GM19452 (cell line): ENCODE results near the gene APCDD1.
A peak's percentile ranks its signal among the peaks of the same experiment; 100 is the strongest.
"Not testable (repeated sequence)": the region's sequence is repeated elsewhere in the genome, so short reads cannot be mapped to it uniquely, and the experiment has no call there.

Experiments used
- ATAC-seq: cut with Tn5 transposase; IDR thresholded peaks from one replicate; pipeline ENCODE4 v1.9.1; 2021; ENCODE audit not compliant: unreplicated experiment

Gene APCDD1

GRCh38 chr18:10461989-10462388 lies 7.6 kb downstream of the APCDD1 start:
- ATAC-seq: no peak

- no peak for ATAC-seq
Measured at GRCh38 chr18:10462597-10462996, 8.2 kb downstream of the APCDD1 start.

DNA sequence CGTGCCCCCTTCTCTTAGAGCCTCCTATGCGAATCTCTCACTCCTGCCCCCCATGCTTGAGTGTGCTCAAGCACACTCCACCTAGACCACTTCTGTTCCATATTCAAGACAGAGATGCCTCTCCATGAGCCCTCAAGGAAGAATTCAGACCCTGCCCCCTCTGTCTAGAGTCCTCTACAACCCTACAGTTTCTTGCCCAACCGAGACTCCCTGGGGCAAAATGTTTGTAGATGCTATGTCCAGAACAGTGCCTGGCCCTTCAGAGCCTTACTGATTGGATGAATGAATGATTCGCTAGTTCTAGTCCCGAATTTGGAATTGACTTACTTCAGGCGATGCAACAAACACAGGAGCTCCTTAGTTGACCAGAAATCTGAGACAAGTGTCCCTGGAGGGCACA lies 8.7 kb downstream of the APCDD1 start:
- ATAC-seq: no peak

DNA sequence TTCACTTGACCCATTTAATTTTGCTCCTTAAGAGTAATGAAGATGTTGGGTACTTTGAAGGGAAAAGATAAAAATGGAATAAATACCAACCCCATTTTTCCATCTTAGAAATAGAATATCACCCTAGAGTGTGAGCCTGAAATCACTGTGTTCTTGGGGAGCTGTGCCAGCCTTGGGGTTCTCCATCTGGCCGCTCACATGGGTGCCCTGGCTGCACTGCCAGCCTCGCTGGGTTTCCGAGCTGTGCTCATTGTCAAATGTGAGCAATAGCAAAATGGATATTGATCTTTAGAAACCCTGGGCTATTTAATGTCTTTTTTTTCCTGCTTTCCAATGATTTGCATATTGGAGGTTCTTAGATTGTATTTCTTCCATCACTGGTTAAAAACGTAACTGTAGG lies 9.3 kb downstream of the APCDD1 start:
- ATAC-seq: no peak

DNA sequence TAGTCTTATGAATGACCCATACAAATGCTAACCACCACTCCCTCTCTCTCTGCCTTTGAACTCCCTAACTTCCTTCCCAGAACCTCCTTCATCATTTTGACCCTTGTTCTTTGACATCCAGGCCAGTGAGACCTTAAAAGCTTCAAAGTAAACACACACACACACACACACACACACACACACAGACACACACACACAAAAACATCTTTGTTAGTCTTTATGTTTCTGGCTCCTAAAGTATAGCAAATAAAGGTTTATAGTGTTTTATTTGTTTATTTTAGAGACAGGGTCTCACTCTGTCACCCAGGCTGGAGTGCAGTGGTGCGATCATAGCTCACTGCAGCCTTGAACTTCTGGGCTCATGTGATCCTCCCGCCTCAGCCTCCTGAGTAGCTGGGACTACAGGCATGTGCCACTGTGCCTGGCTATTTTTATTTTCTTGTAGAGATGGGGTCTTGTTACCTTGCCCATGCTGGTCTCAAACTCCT lies 9.8 kb downstream of the APCDD1 start:
- ATAC-seq: not testable (repeated sequence)

DNA sequence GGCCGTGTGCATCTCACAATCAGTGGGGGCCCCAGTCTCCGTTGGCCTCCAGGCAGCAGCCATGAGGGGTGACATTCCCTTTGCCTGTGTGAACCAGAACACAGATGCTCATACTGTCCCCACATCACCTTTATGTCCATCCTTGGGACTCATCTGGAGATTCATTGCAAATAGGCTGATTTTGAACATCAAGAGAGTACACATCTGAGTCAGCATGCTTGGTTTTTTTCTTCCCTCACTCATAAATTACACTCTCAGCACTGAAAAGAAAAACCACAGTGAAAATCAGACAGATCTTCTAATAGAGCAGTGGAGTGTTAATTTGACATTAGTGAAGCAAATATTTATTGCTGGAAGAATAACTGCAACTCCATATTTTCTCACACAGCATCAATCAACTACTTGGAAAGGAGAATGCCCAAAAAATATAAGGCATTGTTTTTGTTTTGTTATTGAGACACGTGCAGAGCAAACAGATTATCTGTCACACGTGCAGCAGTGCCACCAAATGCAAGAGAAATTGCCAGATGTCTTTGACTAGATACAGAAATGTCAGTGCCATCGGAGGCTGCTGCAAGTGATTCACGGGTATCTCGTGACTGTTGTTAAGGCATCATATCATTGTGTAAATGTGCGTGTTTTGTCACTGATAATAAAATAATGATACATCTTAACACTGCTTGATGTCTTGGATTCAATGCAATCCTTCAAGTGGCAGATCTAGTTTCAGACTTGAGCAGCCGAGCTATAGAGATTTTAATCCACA lies 10.9 kb downstream of the APCDD1 start:
- ATAC-seq: no peak

- ATAC-seq: no peak
Measured at GRCh38 chr18:10470429-10470828, 16.0 kb downstream of the APCDD1 start.

GRCh38 chr18:10471574-10471973 lies 17.1 kb downstream of the APCDD1 start:
- ATAC-seq: no peak

DNA sequence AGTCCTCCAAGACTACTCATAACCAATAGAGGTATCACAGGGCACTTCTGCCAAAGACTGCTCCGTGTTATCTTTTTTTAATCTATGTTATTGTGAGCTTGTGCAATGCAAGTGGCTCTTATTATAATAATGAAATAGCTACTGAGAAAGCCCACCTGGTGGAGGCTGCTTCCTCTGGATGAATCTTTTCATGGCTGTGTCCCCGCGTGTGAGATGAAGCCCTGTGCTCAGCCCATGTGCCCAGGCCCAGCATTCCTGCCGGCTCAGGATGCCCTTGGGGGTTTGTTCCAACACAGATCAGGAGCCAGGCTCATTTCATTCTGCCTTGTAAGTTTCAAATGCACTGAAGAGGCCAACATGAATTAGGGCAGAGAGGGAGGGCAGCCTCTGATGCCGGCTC lies 18.7 kb downstream of the APCDD1 start:
- ATAC-seq: no peak

GRCh38 chr18:10474309-10474708 lies 19.9 kb downstream of the APCDD1 start:
- ATAC-seq: no peak

DNA sequence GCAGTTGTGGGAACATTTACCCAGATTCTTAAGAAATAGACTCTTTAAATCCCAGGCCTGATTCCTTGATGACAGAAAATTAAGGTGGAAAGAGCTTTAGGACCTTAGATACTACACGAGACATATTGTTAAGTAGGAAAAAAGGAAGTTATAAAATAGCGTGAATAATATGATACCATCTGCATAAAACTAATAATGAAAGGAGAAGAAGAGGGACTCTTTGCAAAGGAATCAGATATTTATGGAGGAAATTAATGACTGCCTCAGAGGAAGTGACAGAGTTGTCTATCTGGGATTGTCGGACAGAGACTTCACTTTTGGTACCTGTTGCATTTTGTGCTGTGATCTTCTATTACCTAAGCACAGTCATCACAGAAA lies 20.8 kb downstream of the APCDD1 start:
- ATAC-seq: no peak

- no peak for ATAC-seq
Measured at GRCh38 chr18:10475654-10476291, 21.3 kb downstream of the APCDD1 start.

DNA sequence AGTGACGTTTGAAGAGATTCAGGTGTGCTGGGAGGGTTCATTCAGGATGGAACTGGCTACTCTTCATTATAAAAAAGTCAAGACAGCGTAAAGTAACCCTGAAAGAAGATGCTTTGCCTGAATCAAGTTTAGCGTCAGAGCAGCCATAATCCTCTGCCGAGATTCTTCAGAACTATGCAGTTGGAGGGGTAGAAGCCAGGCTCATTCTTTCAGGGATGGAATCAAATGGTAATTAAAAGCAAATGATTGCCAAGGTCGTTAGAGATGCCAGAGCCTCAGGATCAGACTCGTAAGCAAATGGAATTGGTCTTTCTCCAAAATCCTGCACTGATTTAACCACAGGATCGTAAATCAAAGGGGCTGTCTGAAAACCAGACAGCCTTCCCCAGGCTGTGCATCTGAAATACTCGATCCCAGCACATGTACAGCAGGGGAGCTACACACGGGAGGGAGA lies 21.9 kb downstream of the APCDD1 start:
- ATAC-seq: no peak

DNA sequence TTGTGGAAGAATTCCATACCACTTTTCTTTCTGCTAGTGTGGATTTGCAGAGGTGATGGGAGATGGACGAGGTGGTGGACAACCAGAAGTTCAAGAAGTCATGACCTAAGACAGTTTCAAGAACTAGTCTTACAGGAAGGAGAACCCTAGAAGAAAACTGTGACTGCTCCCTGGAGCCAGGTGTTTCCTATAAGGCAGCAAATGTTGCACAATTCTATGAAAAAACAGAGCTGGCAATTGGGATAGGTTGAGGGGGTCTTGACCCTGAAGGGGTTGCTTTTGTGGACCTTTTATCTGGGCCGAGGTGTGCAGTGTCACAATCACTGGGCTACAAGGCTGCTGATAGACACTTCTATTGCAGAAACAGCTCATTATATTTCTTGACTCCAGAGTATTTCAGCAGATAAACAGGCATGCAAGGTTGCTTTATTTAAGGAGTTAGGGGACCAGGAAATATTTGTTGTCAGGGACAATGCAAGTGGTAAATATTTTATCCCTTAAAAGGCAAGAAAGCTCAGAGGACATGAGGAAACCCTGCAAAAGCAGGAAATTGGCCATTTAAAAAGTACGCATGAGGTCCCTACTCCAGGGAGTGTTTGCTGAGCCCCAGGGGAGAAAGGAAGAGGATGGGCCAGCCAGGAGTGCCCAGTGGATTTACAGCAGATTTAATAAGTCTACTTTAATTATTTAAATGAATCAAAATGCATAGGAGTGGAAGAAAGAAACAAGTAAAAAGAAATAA lies 22.9 kb downstream of the APCDD1 start:
- no peak for ATAC-seq

DNA sequence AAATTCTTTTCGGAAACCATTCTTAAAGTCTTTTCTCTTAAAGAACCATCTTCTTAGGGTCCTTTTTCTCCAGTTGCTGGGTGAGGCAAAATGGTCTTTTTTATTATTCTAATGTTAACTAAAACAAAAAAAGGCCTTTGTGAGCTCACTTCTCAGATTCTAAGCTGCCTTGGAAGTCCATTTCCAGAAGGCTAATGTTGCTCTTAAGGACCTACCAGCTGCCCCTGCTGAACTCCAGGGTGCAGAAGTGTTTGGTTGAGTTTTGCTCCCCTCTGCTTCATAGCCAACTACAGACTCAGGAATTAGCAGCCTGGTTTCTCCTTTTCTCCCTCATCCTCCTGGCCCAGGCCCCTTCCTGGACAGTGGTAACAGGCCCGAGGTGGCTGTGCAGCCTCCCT lies 23.4 kb downstream of the APCDD1 start:
- ATAC-seq: no peak

DNA sequence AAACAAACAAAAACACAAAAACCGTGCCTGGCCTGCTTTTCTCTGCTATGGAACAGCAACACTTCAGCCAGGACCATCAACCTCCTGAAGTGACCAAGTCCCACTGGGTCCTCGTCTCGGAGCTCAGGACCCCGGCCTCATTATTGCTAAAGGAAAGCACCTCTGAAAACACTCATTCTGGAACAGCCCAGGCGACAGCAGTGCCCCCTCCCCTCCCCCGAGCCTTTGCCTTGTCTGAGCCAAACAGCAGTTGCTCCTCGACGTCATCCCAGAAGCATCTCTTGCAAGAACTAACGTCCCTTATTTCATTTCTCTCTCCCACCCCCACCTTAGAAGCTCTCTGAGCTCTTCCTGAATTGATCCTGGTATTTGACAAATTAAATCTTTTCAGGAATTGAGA lies 27.4 kb downstream of the APCDD1 start:
- ATAC-seq: no peak

GRCh38 chr18:10482363-10482984 lies 28.0 kb downstream of the APCDD1 start:
- ATAC-seq: no peak

GRCh38 chr18:10482985-10483949 lies 28.8 kb downstream of the APCDD1 start:
- ATAC-seq: peak; percentile 86

DNA sequence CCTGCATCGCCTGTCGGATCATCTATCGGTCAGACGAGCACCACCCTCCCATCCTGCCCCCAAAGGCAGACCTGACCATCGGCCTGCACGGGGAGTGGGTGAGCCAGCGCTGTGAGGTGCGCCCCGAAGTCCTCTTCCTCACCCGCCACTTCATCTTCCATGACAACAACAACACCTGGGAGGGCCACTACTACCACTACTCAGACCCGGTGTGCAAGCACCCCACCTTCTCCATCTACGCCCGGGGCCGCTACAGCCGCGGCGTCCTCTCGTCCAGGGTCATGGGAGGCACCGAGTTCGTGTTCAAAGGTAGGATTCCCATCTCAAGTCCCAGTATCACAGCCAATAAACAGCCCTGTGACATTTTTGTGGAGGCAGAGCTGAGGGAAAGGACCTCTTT lies 31.0 kb downstream of the APCDD1 start:
- no peak for ATAC-seq

- no peak for ATAC-seq
Measured at GRCh38 chr18:10486362-10486761, 31.9 kb downstream of the APCDD1 start.
